ENCODE results near the gene TTPAL. TPM values are rescaled to one million over a fixed set of nuclear protein-coding genes. Genes with fewer than 3 reads are reported as not detected.

TTPAL gene
- total RNA-seq, 2 donors from 2014 or later, result 7.3 to 17.6 TPM

- no peak for ATAC-seq (ENCODE audit: insufficient number of reproducible peaks, low FRiP score, low read depth)
- H3K36me3 ChIP-seq, result peaks cover 14% of the 10 kb centered on the region
Observed at GRCh38 chr20:44479643-44480042, 4.0 kb downstream of the TTPAL start.

GRCh38 chr20:44480097-44480496 is 4.4 kb downstream of the TTPAL start:
- TF ChIP-seq CTCF (IDR thresholded peaks at IDR 0.05), result no peak
- no peak for ATAC-seq (ENCODE audit: insufficient number of reproducible peaks, low FRiP score, low read depth)
- Histone ChIP-seq H3K27ac (no peak overlapping the region), H3K27me3 (replicated peaks; ENCODE audit: insufficient read depth) (no peaks in the 10 kb centered on the region), H3K4me3 (no peak overlapping the region), H3K9me3 (no peaks in the 10 kb centered on the region), H3K4me1 (ENCODE audit: control insufficient read depth in 1 of 2, low read depth in 2 of 2) (peaks cover 0 to 12% of the 10 kb centered on the region in 2 donors), H3K36me3 (peaks cover 18% of the 10 kb centered on the region)
- no peak for DNase-seq (ENCODE audit: low spot score)

More at GRCh38 chr20:44479643-44480042, 4.0 kb downstream of the TTPAL start:
- H3K27ac ChIP-seq, result no peak overlapping the region
- no peak overlapping the region for H3K4me3 ChIP-seq
- peaks cover 0 to 13% of the 10 kb centered on the region in 2 donors for H3K4me1 ChIP-seq (ENCODE audit: control insufficient read depth in 1 of 2, low read depth in 2 of 2)
- no peak for DNase-seq (ENCODE audit: low spot score)
- TF ChIP-seq CTCF (IDR thresholded peaks at IDR 0.05), result no peak
- H3K9me3 ChIP-seq, result no peaks in the 10 kb centered on the region
- H3K27me3 ChIP-seq (replicated peaks; ENCODE audit: insufficient read depth), result no peaks in the 10 kb centered on the region

GRCh38 chr20:44481719-44482416 is 6.2 kb downstream of the TTPAL start:
- TF ChIP-seq CTCF (IDR thresholded peaks at IDR 0.05), result no peak
- Histone ChIP-seq H3K4me1 (ENCODE audit: control insufficient read depth in 1 of 2, low read depth in 2 of 2) (peaks cover 0 to 2% of the 10 kb centered on the region in 2 donors), H3K9me3 (no peaks in the 10 kb centered on the region), H3K27me3 (replicated peaks; ENCODE audit: insufficient read depth) (no peaks in the 10 kb centered on the region), H3K27ac (no peak overlapping the region), H3K4me3 (no peak overlapping the region), H3K36me3 (peaks cover 20% of the 10 kb centered on the region)
- no peak for DNase-seq (ENCODE audit: low spot score)
- no peak for ATAC-seq (ENCODE audit: insufficient number of reproducible peaks, low FRiP score, low read depth)

GRCh38 chr20:44483112-44483511 is 7.4 kb downstream of the TTPAL start:
- Histone ChIP-seq H3K36me3 (peaks cover 24% of the 10 kb centered on the region), H3K4me3 (no peak overlapping the region), H3K4me1 (ENCODE audit: control insufficient read depth in 1 of 2, low read depth in 2 of 2) (no peaks in the 10 kb centered on the region), H3K27ac (no peak overlapping the region), H3K9me3 (no peaks in the 10 kb centered on the region), H3K27me3 (replicated peaks; ENCODE audit: insufficient read depth) (no peaks in the 10 kb centered on the region)
- ATAC-seq (ENCODE audit: insufficient number of reproducible peaks, low FRiP score, low read depth), result no peak
- DNase-seq (ENCODE audit: low spot score), result no peak
- no peak for TF ChIP-seq CTCF (IDR thresholded peaks at IDR 0.05)

- peaks cover 31% of the 10 kb centered on the region for H3K36me3 ChIP-seq
- no peak for ATAC-seq (ENCODE audit: insufficient number of reproducible peaks, low FRiP score, low read depth)
- no peak overlapping the region for H3K4me3 ChIP-seq
- no peaks in the 10 kb centered on the region for H3K27me3 ChIP-seq (replicated peaks; ENCODE audit: insufficient read depth)
- no peak for TF ChIP-seq CTCF (IDR thresholded peaks at IDR 0.05)
- H3K4me1 ChIP-seq (ENCODE audit: control insufficient read depth in 1 of 2, low read depth in 2 of 2), result no peaks in the 10 kb centered on the region
- DNase-seq (ENCODE audit: low spot score), result no peak
- H3K27ac ChIP-seq, result no peak overlapping the region
- no peaks in the 10 kb centered on the region for H3K9me3 ChIP-seq
Observed at GRCh38 chr20:44485078-44485829, 9.6 kb downstream of the TTPAL start.

All from thoracic aorta (tissue), 2 donors.